GM13976 (cell line): ENCODE measurements around the gene ABCG4.
"Not testable (repeated sequence)": the region's sequence is repeated elsewhere in the genome, so short reads cannot be mapped to it uniquely, and the experiment has no call there.

ENCODE experiments used
- DNase-seq: peaks from one replicate; pipeline ENCODE4 v3.0.0; 2012; ENCODE audit warnings: low spot score
- CTCF ChIP-seq: IDR thresholded peaks from 2 replicates; pipeline ENCODE4 v1.5.1; 2012; ENCODE audit warnings: borderline replicate concordance, mild to moderate bottlenecking; ENCODE audit not compliant: insufficient read depth; ENCODE audit errors: extremely low read depth, missing control alignments, control extremely low read depth
- in situ Hi-C: fragments of 300-500 bp; cut with MboI; formaldehyde crosslinking; loops from one replicate; pipeline ENCODE4 v1.12.0; 2022; ENCODE audit warnings: low sequenced_read_pairs, mixed read lengths, inconsistent platforms; ENCODE audit not compliant: unreplicated experiment

The ABCG4 gene

GRCh38 chr11:119188067-119188466 is 39.2 kb downstream of the ABCG4 start:
- DNase-seq: no peak
- in situ Hi-C loops: no loop called here
- TF ChIP-seq CTCF: no peak

GRCh38 chr11:119188887-119189286 is 40.0 kb downstream of the ABCG4 start:
- no peak for DNase-seq
- no peak for TF ChIP-seq CTCF

GRCh38 chr11:119189393-119189792 is 40.5 kb downstream of the ABCG4 start:
- TF ChIP-seq CTCF: no peak
- in situ Hi-C loops: no loop called here
- no peak for DNase-seq

More at GRCh38 chr11:119188887-119189286, 40.0 kb downstream of the ABCG4 start:
- in situ Hi-C loops: no loop called here

- in situ Hi-C loops: no loop called here
- TF ChIP-seq CTCF: no peak
- no peak for DNase-seq
Measured at GRCh38 chr11:119190531-119190930, 41.7 kb downstream of the ABCG4 start.

- in situ Hi-C loops, DNase-seq: not testable (repeated sequence)
Measured at GRCh38 chr11:119191265-119191664, 42.4 kb downstream of the ABCG4 start.

- no peak for DNase-seq
- TF ChIP-seq CTCF: no peak
- in situ Hi-C loops: no loop called here
Measured at GRCh38 chr11:119192111-119192510, 43.3 kb downstream of the ABCG4 start.

GRCh38 chr11:119193001-119193400 is 44.1 kb downstream of the ABCG4 start:
- in situ Hi-C loops: no loop called here
- DNase-seq: no peak
- TF ChIP-seq CTCF: no peak
